NB4 (cell line): ENCODE data around the gene GNS.

Experiments
- DNase-seq: peaks from one replicate; pipeline ENCODE4 v3.0.0; 2010; ENCODE audit warnings: low read depth
- H3K4me3 ChIP-seq: one replicate; pipeline ENCODE4 v1.5.1; 2011; ENCODE audit warnings: mild to moderate bottlenecking, low read depth, low read length, moderate library complexity
- MYC ChIP-seq: IDR thresholded peaks from 2 replicates; pipeline ENCODE4 v1.6.1; 2011; ENCODE audit warnings: low read depth, low read length
- POLR2A ChIP-seq: IDR thresholded peaks from 2 replicates; pipeline ENCODE4 v1.6.1; 2011; ENCODE audit warnings: mild to moderate bottlenecking; ENCODE audit not compliant: insufficient read length; ENCODE audit errors: extremely low read depth
- TF ChIP-seq, protein P1 (sequence below): IDR thresholded peaks from one replicate; pipeline ENCODE4 v1.5.1; 2012; ENCODE audit warnings: low read depth, low read length
- TF ChIP-seq, protein P2 (sequence below): IDR thresholded peaks from 2 replicates; pipeline ENCODE4 v1.6.1; 2011; ENCODE audit warnings: low read depth, low read length

Gene GNS

DNA sequence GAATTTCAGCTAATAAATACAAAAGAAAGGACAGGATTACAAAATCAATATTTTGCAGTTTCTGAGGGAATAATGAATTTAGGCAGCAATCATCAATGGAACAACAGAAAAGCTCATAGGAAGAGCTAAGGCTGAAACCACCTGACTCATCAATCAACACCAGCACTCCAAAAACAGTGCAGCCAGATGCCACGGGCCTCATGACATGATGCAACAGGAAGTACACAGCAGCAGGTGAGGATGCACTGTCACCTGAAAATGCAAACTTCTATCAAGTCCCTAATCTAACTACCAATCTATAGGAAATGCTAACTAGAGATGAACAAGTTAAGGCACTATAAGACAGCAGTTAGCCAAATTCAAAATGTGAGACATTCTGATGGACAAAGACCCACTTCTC is 21.7 kb downstream of the GNS start:
- H3K4me3 ChIP-seq, result no peak overlapping the region
- no peak for DNase-seq
- TF ChIP-seq POLR2A, result no peak
- TF ChIP-seq MYC, result no peak
- TF ChIP-seq, protein P1, sequence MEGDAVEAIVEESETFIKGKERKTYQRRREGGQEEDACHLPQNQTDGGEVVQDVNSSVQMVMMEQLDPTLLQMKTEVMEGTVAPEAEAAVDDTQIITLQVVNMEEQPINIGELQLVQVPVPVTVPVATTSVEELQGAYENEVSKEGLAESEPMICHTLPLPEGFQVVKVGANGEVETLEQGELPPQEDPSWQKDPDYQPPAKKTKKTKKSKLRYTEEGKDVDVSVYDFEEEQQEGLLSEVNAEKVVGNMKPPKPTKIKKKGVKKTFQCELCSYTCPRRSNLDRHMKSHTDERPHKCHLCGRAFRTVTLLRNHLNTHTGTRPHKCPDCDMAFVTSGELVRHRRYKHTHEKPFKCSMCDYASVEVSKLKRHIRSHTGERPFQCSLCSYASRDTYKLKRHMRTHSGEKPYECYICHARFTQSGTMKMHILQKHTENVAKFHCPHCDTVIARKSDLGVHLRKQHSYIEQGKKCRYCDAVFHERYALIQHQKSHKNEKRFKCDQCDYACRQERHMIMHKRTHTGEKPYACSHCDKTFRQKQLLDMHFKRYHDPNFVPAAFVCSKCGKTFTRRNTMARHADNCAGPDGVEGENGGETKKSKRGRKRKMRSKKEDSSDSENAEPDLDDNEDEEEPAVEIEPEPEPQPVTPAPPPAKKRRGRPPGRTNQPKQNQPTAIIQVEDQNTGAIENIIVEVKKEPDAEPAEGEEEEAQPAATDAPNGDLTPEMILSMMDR, result no peak
- TF ChIP-seq, protein P2, sequence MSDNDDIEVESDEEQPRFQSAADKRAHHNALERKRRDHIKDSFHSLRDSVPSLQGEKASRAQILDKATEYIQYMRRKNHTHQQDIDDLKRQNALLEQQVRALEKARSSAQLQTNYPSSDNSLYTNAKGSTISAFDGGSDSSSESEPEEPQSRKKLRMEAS, result no peak

DNA sequence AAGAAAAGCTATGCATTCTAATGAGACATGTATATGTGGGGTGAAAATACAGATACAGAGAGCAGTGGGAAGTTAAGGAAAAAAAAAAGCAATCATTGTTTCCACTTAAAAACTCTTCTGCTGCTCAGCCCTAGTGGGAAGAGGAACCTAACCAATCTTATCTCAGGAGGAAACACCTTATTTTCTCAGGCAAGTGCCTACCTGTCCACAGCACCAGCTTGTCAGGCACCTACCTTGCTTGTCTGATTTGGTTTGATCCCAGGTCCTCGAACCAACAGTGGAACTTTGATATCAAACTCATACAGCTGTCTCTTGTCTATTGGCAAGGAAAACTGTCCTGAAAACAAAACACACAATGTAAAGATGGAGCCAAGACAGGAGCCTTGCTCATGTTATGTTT is 22.4 kb downstream of the GNS start:
- H3K4me3 ChIP-seq, result no peak overlapping the region
- TF ChIP-seq, protein P2, result no peak
- TF ChIP-seq MYC, result no peak
- TF ChIP-seq, protein P1, result no peak
- TF ChIP-seq POLR2A, result no peak
- DNase-seq, result no peak

DNA sequence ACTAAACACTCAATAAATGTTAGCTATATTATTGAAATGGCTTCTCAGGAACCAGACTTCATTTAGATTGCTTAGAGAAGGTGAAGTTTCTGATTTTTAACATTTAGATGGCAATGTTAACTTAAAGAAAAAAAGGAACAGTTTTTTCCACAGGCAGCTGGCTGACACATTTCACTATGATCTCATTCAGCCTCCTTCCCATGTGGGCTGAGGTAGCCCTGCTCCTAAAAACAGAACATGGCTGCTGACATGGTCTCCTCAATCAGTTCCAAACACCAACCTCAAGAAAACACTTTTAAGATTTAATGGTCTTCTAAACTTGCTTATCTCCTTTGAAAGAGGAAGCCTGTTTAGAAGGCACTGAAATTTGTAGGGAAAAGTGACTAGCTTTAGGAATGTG is 23.8 kb downstream of the GNS start:
- H3K4me3 ChIP-seq, result no peak overlapping the region
- TF ChIP-seq, protein P2, result no peak
- TF ChIP-seq POLR2A (no peak), MYC (no peak)
- TF ChIP-seq, protein P1, result no peak
- DNase-seq, result no peak

DNA sequence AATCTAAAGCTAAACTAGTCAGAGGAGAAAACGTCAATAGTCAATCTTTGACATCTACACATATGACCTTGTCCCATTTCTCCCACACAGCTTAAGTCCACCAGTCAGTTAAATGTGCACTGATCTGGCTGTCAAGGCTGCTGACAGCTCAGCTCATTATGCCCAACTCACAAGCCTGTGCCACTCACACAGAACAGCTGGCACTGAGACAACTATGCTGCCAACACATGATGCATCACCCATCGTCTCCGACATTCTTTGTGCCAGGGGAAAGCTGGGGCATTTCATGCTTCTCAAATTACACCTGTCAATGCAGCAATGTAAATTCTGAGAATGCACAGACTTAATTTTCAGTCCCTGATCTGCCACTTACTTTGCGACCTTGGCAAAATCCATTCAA is 25.3 kb downstream of the GNS start:
- no peak for DNase-seq
- TF ChIP-seq, protein P2, result no peak
- TF ChIP-seq, protein P1, result no peak
- TF ChIP-seq MYC, result no peak
- TF ChIP-seq POLR2A, result no peak
- H3K4me3 ChIP-seq, result no peak overlapping the region

DNA sequence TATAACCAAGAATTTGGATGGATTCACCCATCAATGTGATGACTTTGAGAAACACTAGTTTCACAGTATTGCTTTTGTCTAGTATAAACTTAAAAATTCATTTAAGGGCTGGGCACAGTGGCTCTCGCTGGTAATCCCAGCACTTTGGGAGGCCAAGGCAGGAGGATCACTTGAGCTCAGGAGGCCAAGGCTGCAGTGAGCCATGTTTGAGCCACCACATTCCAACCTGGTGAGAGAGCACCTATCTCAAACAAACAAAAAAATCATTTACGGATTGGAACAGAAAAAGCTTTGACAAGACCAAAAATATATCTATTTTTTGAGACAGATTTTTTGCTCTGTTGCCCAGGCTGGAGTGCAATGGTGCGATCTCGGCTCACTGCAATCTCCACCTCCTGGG is 27.5 kb downstream of the GNS start:
- H3K4me3 ChIP-seq, result no peak overlapping the region
- DNase-seq, result no peak
- TF ChIP-seq MYC (no peak), POLR2A (no peak)
- TF ChIP-seq, protein P1, result no peak
- TF ChIP-seq, protein P2, result no peak

DNA sequence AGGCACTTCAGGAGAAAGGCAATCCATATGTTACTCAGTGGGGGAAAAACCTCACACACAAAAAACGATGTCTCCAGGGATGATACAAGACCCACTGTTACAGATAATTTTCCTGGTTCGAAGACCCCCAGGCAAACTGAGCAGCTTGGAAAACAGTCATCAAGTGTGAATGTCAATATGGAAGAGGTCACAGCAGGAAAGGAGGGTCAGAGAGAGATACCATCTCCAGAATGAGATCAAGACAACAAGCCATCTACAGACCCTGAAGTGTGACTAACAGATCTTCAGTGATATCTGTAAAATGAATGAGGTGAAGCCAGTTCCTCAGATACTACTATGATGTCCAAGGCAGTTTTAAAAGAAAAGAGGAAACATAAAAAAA is 28.6 kb downstream of the GNS start:
- no peak overlapping the region for H3K4me3 ChIP-seq
- peak; percentile 38 for DNase-seq
- TF ChIP-seq MYC (no peak), POLR2A (no peak)
- TF ChIP-seq, protein P1, result no peak
- TF ChIP-seq, protein P2, result no peak
